22Rv1 (cell line): Measurements from ENCODE around the gene RCOR3.

Source experiments
- ZFX ChIP-seq: fragments of 450-650 bp; IDR thresholded peaks from 2 replicates; pipeline ENCODE4 v1.6.1; 2017; ENCODE audit warnings: antibody characterized with exemption, borderline replicate concordance
- TF ChIP-seq, protein P1 (sequence below): fragments of 450-650 bp; IDR thresholded peaks from 2 replicates; pipeline ENCODE4 v1.5.1; 2017; ENCODE audit warnings: mild to moderate bottlenecking

DNA sequence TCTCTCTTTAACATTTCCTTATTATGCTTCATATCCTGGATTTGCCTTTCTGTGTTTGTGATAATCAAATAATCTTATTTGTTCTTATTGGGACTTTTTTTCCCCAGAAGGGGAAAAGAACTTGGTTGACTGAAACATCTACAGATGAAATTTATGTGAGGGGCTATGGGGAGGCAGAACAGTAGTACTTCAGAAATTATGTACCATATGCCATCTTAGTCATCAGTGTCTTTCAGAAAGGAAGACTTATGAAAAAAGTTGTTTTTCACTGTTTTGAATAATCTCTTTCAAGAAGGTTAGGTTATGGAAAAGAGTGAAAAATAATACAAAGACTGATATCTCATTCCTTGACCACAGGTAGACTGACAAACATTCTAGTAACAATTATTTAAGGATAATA lies 37.2 kb downstream of the RCOR3 start:
- TF ChIP-seq, protein P1, sequence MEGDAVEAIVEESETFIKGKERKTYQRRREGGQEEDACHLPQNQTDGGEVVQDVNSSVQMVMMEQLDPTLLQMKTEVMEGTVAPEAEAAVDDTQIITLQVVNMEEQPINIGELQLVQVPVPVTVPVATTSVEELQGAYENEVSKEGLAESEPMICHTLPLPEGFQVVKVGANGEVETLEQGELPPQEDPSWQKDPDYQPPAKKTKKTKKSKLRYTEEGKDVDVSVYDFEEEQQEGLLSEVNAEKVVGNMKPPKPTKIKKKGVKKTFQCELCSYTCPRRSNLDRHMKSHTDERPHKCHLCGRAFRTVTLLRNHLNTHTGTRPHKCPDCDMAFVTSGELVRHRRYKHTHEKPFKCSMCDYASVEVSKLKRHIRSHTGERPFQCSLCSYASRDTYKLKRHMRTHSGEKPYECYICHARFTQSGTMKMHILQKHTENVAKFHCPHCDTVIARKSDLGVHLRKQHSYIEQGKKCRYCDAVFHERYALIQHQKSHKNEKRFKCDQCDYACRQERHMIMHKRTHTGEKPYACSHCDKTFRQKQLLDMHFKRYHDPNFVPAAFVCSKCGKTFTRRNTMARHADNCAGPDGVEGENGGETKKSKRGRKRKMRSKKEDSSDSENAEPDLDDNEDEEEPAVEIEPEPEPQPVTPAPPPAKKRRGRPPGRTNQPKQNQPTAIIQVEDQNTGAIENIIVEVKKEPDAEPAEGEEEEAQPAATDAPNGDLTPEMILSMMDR, result no peak
- no peak for TF ChIP-seq ZFX
